ENCODE data around the gene ACTRT1. TPM values are rescaled to one million over a fixed set of nuclear protein-coding genes. Genes with fewer than 3 reads are reported as not detected.

ACTRT1 gene
- total RNA-seq, result not detected in 2 replicates

GRCh38 chrX:128052303-128052702 is at the start of gene ACTRT1:
ACTRT1 (minus strand) TSS chrX:128052403; CDS start chrX:128052206, 197 bp downstream.

